Activated naive CD8-positive, alpha-beta T cell treated with anti-CD3 and anti-CD28 coated beads for 36 hours (primary cell): ENCODE results near the gene TBC1D9B. TPM values are rescaled to one million over a fixed set of nuclear protein-coding genes. Genes with fewer than 3 reads are reported as not detected.

Source experiments
- DNase-seq: peaks from one replicate; pipeline ENCODE4 v3.0.0; 2021
- H3K27ac Mint-ChIP-seq: one replicate; pipeline ENCODE4 v1.8.0; 2022; ENCODE audit warnings: mild to moderate bottlenecking, moderate library complexity, mixed read lengths
- H3K27me3 Mint-ChIP-seq: one replicate; pipeline ENCODE4 v1.8.0; 2022; ENCODE audit warnings: mild to moderate bottlenecking, mixed read lengths
- H3K36me3 Mint-ChIP-seq: one replicate; pipeline ENCODE4 v1.8.0; 2021; ENCODE audit warnings: mild to moderate bottlenecking, mixed read lengths
- H3K4me1 Mint-ChIP-seq: one replicate; pipeline ENCODE4 v1.8.0; 2021; ENCODE audit warnings: mixed read lengths
- H3K4me3 Mint-ChIP-seq: one replicate; pipeline ENCODE4 v1.8.0; 2022; ENCODE audit warnings: mild to moderate bottlenecking, moderate library complexity, mixed read lengths
- H3K9me3 Mint-ChIP-seq: one replicate; pipeline ENCODE4 v1.8.0; 2022; ENCODE audit warnings: mixed read lengths
- total RNA-seq, 2 experiments: library from RNA; stranded (reverse); gene quantifications; one replicate each; pipeline ENCODE4 v1.2.3, GENCODE V29; 2021

Gene TBC1D9B
- total RNA-seq, 2 experiments from 2014 or later: 73.1 to 74.9 TPM

- Mint-ChIP-seq H3K36me3 (peaks cover 17% of the 10 kb centered on the region), H3K9me3 (no peaks in the 10 kb centered on the region), H3K4me3 (peak within 1 kb of the TSS; percentile 89), H3K27ac (peak within 1 kb of the TSS; percentile 91), H3K4me1 (peaks cover 42% of the 10 kb centered on the region), H3K27me3 (peaks cover 6% of the 10 kb centered on the region)
- DNase-seq: peak; percentile 85
Measured at GRCh38 chr5:179820483-179821297, 87.0 kb downstream of the TBC1D9B start, which contains the start of gene SQSTM1. Gene SQSTM1, plus strand, starts transcription at chr5:179820905. Its CDS starts 32 bp downstream, at chr5:179820937.

GRCh38 chr5:179820127-179820482, 87.6 kb downstream of the TBC1D9B start:
- no peaks in the 10 kb centered on the region for H3K9me3 Mint-ChIP-seq
- no peak for DNase-seq
- H3K36me3 Mint-ChIP-seq: peaks cover 20% of the 10 kb centered on the region
- H3K4me1 Mint-ChIP-seq: peaks cover 42% of the 10 kb centered on the region
- H3K27me3 Mint-ChIP-seq: peaks cover 6% of the 10 kb centered on the region
- peak overlapping the region; percentile 91 for H3K27ac Mint-ChIP-seq
- peak overlapping the region; percentile 77 for H3K4me3 Mint-ChIP-seq

- Mint-ChIP-seq H3K9me3 (no peaks in the 10 kb centered on the region), H3K4me3 (peak overlapping the region; percentile 77), H3K36me3 (peaks cover 17% of the 10 kb centered on the region), H3K27me3 (peaks cover 6% of the 10 kb centered on the region), H3K27ac (peak overlapping the region; percentile 91), H3K4me1 (peaks cover 36% of the 10 kb centered on the region)
- peak; percentile 66 for DNase-seq
Measured at GRCh38 chr5:179819296-179820126, 88.2 kb downstream of the TBC1D9B start.

GRCh38 chr5:179818746-179819295, 88.9 kb downstream of the TBC1D9B start:
- peak overlapping the region; percentile 91 for H3K27ac Mint-ChIP-seq
- H3K27me3 Mint-ChIP-seq: peaks cover 6% of the 10 kb centered on the region
- peaks cover 17% of the 10 kb centered on the region for H3K36me3 Mint-ChIP-seq
- peak; percentile 93 for DNase-seq
- H3K4me1 Mint-ChIP-seq: peaks cover 36% of the 10 kb centered on the region
- peak overlapping the region; percentile 76 for H3K4me3 Mint-ChIP-seq
- H3K9me3 Mint-ChIP-seq: no peaks in the 10 kb centered on the region

- no peak for DNase-seq
- Mint-ChIP-seq H3K27ac (peak overlapping the region; percentile 81), H3K36me3 (peaks cover 13% of the 10 kb centered on the region), H3K4me3 (peak overlapping the region; percentile 76), H3K9me3 (no peaks in the 10 kb centered on the region), H3K4me1 (peaks cover 32% of the 10 kb centered on the region), H3K27me3 (peaks cover 6% of the 10 kb centered on the region)
Measured at GRCh38 chr5:179817890-179818745, 89.6 kb downstream of the TBC1D9B start.

- H3K9me3 Mint-ChIP-seq: no peaks in the 10 kb centered on the region
- H3K27me3 Mint-ChIP-seq: peaks cover 6% of the 10 kb centered on the region
- peaks cover 26% of the 10 kb centered on the region for H3K4me1 Mint-ChIP-seq
- H3K27ac Mint-ChIP-seq: no peak overlapping the region
- no peak for DNase-seq
- H3K36me3 Mint-ChIP-seq: peaks cover 12% of the 10 kb centered on the region
- H3K4me3 Mint-ChIP-seq: peak overlapping the region; percentile 18
Measured at GRCh38 chr5:179817470-179817840, 90.2 kb downstream of the TBC1D9B start.

- H3K27me3 Mint-ChIP-seq: peaks cover 6% of the 10 kb centered on the region
Measured at GRCh38 chr5:179816796-179817469, 90.8 kb downstream of the TBC1D9B start.

DNA sequence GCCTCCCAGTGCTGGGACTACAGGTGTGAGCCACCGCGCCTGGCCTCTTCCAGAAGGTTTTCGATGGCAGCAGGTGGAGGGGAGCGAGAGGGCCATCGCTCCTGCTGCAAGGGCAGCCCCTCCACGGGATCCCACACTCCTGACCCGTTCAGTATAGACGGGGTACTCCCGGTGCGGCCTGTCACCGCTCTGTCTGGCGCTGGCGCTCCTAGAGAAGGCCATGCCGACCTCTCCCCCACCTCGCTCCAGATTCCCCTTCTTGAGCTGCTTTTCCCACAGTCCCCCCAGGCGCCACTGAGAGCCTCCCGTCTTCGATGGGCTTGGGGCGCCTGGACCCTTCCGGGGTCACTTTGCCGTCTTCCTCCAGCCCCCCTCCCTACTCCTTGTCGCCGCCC, 91.3 kb downstream of the TBC1D9B start:
- Mint-ChIP-seq H3K36me3 (peaks cover 15% of the 10 kb centered on the region), H3K4me1 (peaks cover 21% of the 10 kb centered on the region), H3K27me3 (peaks cover 6% of the 10 kb centered on the region), H3K4me3 (no peak overlapping the region), H3K27ac (no peak overlapping the region), H3K9me3 (no peaks in the 10 kb centered on the region)
- no peak for DNase-seq

More at GRCh38 chr5:179816796-179817469, 90.8 kb downstream of the TBC1D9B start:
- H3K36me3 Mint-ChIP-seq: peaks cover 11% of the 10 kb centered on the region
- H3K4me1 Mint-ChIP-seq: peaks cover 21% of the 10 kb centered on the region
- no peaks in the 10 kb centered on the region for H3K9me3 Mint-ChIP-seq
- no peak overlapping the region for H3K27ac Mint-ChIP-seq
- DNase-seq: no peak
- peak overlapping the region; percentile 18 for H3K4me3 Mint-ChIP-seq

- Mint-ChIP-seq H3K27me3 (peaks cover 6% of the 10 kb centered on the region), H3K4me1 (peaks cover 21% of the 10 kb centered on the region), H3K36me3 (peaks cover 22% of the 10 kb centered on the region), H3K4me3 (no peak overlapping the region), H3K9me3 (no peaks in the 10 kb centered on the region), H3K27ac (no peak overlapping the region)
- no peak for DNase-seq
Measured at GRCh38 chr5:179815491-179816249, 92.0 kb downstream of the TBC1D9B start.

- peaks cover 26% of the 10 kb centered on the region for H3K36me3 Mint-ChIP-seq
Measured at GRCh38 chr5:179814090-179814489, 93.6 kb downstream of the TBC1D9B start.

GRCh38 chr5:179812997-179813607, 94.6 kb downstream of the TBC1D9B start:
- no peak overlapping the region for H3K27ac Mint-ChIP-seq
- peaks cover 6% of the 10 kb centered on the region for H3K27me3 Mint-ChIP-seq
- H3K4me1 Mint-ChIP-seq: peaks cover 5% of the 10 kb centered on the region
- H3K9me3 Mint-ChIP-seq: no peaks in the 10 kb centered on the region
- H3K36me3 Mint-ChIP-seq: peaks cover 26% of the 10 kb centered on the region
- no peak overlapping the region for H3K4me3 Mint-ChIP-seq
- no peak for DNase-seq

More at GRCh38 chr5:179814090-179814489, 93.6 kb downstream of the TBC1D9B start:
- Mint-ChIP-seq H3K4me1 (peaks cover 11% of the 10 kb centered on the region), H3K27ac (no peak overlapping the region), H3K27me3 (peaks cover 6% of the 10 kb centered on the region), H3K9me3 (no peaks in the 10 kb centered on the region), H3K4me3 (no peak overlapping the region)
- no peak for DNase-seq

GRCh38 chr5:179812135-179812825, 95.4 kb downstream of the TBC1D9B start:
- H3K36me3 Mint-ChIP-seq: peaks cover 26% of the 10 kb centered on the region
- no peak for DNase-seq
- no peak overlapping the region for H3K27ac Mint-ChIP-seq
- H3K4me1 Mint-ChIP-seq: no peaks in the 10 kb centered on the region
- H3K9me3 Mint-ChIP-seq: no peaks in the 10 kb centered on the region
- no peak overlapping the region for H3K4me3 Mint-ChIP-seq
- peaks cover under 1% of the 10 kb centered on the region for H3K27me3 Mint-ChIP-seq
